Coronary artery (tissue), 2 donors: ENCODE measurements around the gene HIF1AN.

Experiments used
- DNase-seq: peaks from one replicate; pipeline ENCODE4 v3.0.0-alpha.2; 2017; ENCODE audit warnings: low spot score
- H3K27ac ChIP-seq, 2 donors: fragments of 200-600 bp; sonication (generic); one replicate each; pipeline ENCODE4 v1.5.1; 2016 to 2019
- H3K4me3 ChIP-seq: fragments of 200-600 bp; sonication (generic); 2 replicates; pipeline ENCODE4 v1.5.1; 2016; ENCODE audit warnings: mild to moderate bottlenecking, moderate library complexity
- CTCF ChIP-seq: fragments of 200-600 bp; sonication (generic); IDR thresholded peaks from one replicate; pipeline ENCODE4 v1.5.1; 2019; ENCODE audit warnings: antibody characterized with exemption

HIF1AN gene

GRCh38 chr10:100535715-100536353, at the start of gene HIF1AN:
HIF1AN (plus strand) TSS chr10:100535943; CDS start chr10:100535959, 16 bp downstream.
- peak; percentile 88 for DNase-seq
- TF ChIP-seq CTCF, result peak; percentile 81
- Histone ChIP-seq H3K4me3 (peak within 1 kb of the TSS; percentile 84), H3K27ac (peak within 1 kb of the TSS; percentile 63 to 81)

- DNase-seq, result no peak
- Histone ChIP-seq H3K4me3 (no peak overlapping the region), H3K27ac (no peak overlapping the region)
- no peak for TF ChIP-seq CTCF
Observed at GRCh38 chr10:100487529-100487928, 48.2 kb upstream of the HIF1AN start.

- no peak overlapping the region for H3K4me3 ChIP-seq
- no peak for DNase-seq
- TF ChIP-seq CTCF, result no peak
- H3K27ac ChIP-seq, result no peak overlapping the region
Observed at GRCh38 chr10:100489396-100489795, 46.3 kb upstream of the HIF1AN start.

- Histone ChIP-seq H3K27ac (no peak overlapping the region), H3K4me3 (no peak overlapping the region)
- TF ChIP-seq CTCF, result no peak
- no peak for DNase-seq
Observed at GRCh38 chr10:100490531-100490930, 45.2 kb upstream of the HIF1AN start.

- Histone ChIP-seq H3K27ac (no peak overlapping the region), H3K4me3 (no peak overlapping the region)
- TF ChIP-seq CTCF, result no peak
- no peak for DNase-seq
Observed at GRCh38 chr10:100496567-100496966, 39.2 kb upstream of the HIF1AN start.

- DNase-seq, result no peak
- Histone ChIP-seq H3K4me3 (no peak overlapping the region), H3K27ac (no peak overlapping the region)
- no peak for TF ChIP-seq CTCF
Observed at GRCh38 chr10:100498059-100498458, 37.7 kb upstream of the HIF1AN start.

GRCh38 chr10:100501423-100501822, 34.3 kb upstream of the HIF1AN start:
- Histone ChIP-seq H3K27ac (no peak overlapping the region), H3K4me3 (no peak overlapping the region)
- no peak for TF ChIP-seq CTCF
- no peak for DNase-seq
